ENCODE results near the gene SYNPO.

SYNPO gene

DNA sequence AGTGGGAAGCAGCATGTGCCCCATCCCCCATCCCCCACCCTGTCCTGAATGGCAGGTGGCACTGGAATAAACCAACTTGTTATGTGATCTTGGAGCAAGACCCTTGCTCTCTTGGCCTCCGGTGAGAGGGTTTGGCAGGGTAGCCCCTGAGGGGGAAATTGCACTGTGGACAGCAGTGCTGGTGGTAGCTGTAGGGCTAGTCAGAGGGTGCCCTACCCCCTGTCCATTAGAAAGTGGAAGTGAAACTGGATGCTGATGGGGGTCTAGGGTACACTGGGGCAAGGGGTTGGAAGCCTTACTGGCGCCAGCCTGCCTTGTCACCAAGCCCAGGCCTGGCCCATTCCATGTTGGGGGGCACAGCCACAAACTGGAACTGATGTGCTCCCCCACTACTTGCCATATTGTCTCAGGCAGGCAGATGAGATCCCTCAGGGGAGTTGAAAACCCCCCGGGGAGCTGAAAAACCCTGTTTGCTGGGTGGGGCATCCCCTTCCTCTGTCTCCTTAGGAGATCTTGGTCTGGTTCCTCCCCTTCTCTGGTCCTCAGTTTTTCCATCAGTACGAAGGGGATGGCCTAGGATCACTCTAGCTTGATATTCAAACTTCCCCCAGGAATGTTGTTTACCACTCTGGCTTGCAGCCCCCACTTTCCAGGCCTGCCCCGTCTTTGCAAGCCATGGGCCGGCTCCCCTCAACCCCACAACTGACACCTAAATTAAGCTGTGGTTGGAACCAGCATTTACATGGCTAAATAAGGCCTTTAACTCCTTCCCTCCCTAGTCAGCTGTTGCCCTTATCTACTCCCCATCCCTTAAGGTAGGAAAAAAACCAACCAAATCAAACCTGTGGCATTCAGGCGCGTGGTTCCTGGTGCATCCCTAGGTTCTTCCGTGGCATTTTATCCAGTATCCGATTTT lies 14.4 kb upstream of the SYNPO start:
- no peak for DNase-seq

DNA sequence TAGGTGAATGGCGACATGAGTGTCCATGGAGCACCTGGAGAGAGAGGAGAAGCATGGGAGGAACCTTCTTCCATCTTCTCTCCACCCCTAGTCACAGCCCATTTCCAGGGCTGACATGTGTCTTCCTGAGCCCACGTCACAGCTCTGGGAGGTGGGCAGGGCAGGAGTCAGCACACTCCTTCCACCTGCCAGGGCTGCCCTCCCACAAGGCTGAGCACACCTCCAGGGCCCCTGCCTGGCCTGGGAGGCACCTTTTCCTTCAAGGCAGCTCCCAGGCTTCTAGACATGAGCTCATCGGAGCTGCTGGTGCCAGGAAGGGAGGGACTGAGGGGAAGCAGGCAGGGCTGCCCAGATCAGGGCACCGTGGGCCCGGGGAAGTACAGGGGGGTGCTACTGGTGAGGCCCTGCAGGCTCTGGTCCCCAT lies 13.6 kb upstream of the SYNPO start:
- DNase-seq = no peak

DNA sequence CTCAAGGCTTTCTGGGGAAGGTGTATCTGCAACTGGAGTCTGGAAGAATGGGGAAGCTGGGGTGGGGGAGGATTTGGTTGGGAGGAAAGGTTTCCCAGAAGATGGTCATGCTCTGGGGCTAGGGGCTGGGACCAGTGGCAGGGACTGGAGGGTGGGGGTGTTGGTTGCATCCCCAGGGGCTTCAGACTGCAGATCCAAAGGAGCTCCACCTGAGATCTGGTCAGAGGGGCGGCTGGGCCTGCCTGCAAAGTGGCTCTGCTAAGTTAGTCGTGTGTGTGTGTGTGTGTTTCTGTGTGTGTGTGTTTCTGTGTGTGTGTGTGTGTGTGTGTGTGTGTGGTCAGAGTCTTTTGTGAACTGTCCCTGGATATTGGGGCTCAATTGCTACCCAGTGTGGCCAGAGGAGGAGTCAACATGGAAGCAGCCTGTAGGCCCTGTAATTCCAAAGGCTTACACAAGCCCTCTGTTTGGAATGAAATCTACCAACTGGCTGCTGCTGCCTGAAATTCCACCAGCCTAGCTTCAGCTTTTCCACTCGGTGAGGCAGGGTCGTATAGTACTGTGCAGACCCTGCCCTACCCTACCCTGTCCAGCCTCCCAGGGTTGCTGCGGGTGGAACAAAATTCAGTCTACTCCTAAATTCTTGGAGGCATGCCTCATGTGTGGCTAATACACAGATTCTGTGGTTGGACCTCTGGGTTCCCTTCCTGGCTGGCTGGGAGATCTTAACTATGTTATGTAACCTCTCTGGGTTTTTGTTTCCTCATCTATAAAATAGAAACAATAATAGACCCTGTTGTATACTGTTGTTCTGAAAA lies 12.5 kb upstream of the SYNPO start:
- no peak for DNase-seq

DNA sequence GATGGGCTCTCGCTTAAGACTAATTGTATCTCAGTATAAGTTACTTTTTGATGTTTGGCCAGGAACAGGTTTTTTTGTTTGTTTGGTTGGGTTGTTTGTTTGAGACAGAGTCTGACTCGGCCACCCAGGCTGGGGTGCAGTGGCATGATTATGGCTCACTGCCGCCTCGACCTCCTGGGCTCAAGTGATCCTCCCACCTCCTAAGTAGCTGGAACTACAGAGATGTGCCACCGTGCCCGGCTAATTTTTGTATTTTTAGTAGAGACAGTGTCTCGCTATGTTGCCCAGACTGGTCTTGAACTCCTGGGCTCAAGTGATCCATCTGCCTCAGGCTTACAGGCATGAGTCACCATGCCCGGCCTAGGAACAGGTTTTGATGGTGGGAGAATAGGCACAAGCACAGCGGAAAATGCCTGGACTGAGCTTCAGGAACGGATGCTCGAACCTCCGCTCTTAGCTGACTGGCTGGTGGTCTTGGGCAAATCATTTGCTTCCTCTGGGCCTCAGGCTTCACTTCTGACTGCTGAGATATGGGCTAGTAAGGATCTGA lies 11.4 kb upstream of the SYNPO start:
- no peak for DNase-seq

DNA sequence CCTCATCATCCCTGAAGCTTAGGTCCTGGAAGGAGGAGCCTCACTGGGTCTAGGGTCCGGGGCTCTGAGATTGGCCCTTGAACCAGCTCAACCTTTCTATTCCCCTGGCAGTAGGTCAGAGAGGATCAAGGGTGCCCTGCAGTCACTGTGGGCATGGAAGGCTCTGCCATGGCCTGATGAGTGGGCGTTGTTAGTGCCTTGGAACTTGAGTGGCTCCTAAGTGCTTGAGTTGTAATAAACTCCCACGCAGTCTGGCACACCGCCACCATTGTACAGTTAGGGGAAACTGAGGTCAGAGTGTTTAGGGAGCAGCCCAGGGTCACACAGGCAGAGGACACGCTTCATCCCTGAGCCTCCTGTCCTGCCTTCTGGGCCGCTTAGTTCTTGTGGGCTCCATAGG lies 10.4 kb upstream of the SYNPO start:
- no peak for DNase-seq

DNA sequence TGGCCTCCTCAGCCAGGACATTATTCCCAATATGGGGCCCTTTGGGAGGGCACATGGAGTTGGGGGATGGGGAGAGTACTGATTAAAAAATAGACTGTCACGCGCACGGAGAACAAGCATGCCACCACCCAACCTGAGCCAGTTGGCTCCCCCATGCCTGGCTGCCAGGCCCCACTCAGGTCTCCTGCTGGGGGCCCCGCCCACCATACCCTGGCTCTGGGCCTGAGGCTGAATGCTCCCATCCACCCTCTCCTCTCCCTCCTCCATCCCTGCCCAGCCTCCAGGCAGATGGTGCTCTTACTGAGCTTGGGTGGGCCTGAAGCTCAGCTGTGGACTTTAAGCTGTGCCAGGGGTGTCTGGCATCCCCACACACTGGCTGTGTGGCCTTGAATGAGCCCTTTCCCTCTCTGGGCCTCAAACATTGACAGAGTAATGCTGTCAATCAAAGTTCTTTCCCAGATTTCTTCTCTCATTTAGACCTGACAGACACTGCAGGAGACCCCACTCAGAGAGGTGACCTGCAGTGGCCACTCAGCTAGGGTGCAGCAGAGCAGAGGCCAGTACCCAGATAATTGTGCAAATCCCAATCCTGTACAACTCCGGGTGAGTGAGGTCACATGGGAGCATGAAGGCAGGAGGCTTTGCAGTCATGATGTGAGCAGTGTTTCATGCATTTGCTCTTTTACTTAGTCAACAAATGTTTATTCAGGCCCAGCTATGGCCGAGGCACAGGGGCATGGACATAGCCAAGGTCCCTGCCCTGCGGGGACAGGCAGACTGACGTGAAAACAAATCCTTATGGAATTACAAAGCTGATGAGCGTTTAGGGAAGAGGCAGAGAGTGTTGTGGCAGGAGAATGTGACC lies 9.8 kb upstream of the SYNPO start:
- no peak for DNase-seq

DNA sequence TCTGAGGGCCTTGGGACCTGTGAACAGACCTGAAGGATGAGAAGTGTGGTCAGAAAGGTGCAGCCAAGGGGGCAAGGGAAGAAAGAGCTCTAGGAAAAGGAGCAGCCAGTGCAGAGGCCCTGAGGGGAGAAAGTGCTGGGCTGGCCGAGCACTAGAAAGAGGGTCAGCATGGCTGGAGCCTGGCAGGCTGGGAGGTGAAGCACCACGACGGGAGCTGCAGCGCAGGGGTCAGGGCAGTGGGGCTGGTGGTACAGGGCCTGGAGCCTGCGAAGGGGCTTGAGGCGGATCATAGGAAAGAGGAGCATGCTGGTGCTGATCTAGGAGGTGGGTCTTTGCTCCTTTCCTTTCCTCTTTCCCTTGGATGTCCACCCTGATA lies 9.1 kb upstream of the SYNPO start:
- DNase-seq = no peak

DNA sequence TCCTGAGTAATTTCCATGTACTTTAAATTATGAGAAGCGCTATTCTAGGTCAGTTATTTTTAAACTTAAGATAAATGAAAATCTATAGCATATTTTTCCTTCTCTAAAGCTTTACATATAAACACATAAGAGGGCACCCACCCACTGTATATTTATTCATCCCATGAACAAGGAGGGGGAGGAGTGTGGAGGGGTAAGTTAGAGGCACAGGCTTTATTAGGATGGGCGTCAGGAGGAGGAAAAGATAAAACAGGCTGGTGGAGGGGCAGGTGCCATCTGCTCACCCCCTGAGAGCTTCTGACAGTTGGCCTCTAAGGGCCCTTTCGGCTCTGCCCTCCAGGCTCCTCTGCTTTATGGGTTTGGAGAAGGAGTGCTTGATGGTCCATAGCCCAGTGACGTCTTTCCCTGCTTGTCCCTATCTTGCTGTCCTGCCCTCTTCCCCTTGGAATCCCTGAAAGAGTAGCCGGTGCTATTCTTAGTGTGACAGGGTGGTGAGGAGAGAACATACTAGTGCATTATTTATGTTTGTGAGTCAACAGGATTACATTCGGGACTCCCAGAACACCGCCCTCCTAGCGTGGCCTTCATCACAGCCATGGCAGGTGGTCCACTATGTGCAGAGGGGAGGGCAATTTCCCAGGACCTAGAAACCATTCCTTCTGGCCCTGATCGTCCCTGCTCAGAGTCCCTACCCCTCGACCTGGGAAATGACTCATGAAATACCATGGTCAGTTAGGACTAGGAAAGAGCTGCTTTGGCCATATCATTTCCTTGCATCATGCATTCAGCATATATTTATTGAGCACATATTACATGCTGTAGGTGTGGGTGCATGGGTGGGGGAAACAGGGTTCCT lies 7.9 kb upstream of the SYNPO start:
- no peak for DNase-seq

DNA sequence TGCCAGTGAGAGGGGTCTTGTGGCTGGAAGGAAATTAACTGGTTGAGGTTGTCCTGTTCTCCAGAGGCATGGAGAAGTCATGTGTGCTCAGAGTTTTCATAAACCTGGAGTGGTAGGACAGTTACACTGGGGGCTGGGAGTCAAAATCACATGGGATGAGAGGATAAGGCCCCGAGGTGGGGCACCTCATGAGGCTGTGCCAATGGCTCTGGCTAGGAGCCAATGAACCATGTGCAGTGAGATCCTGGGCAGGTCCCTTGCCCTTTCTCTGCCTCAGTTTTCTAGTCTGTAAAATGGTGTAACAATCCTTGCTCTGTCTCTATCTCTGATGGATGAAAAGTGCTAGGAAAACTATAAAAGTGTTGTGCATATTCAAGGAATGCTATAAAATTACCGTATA lies 7.0 kb upstream of the SYNPO start:
- DNase-seq = peak; percentile 69

DNA sequence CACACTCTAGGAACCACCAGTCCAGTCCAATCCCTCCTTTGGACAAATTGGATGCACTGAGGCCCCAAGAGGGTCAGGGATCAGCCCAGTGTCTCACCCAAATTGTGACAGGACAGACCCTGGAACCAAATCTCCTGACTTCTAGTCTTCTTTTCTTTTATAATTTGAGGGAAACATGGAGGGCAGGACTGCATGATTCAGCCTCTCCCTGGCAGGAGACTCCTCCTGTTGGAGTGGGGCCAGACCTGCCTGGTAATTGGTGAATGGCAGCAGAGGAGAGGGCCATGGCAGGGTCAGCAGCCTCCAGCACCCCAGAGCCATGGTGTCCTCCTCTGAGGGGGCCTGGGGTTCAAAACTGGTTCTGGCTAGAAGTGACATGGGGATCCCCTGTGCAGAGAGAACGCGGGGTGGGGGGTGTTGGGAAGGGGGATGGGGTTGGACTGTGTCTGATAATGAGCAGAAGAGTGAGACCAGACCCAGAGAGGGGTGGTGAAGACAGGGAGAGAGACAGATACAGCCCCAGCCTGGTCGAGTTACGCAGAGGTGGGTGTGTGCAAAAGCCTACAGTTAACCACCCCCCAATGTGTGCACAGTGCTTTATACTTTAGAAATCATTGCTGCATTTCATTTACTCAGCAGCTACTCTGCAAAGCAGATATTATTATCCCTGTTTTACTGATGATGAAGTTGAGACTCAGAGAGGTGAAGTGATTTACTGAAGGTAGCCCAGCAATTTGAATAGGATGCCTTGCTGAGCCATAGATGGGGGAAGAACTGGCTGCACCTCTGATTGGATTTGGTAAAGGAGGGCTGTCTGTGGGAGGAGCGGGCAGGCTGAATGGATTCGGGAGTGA lies 3.8 kb upstream of the SYNPO start:
- DNase-seq = no peak

DNA sequence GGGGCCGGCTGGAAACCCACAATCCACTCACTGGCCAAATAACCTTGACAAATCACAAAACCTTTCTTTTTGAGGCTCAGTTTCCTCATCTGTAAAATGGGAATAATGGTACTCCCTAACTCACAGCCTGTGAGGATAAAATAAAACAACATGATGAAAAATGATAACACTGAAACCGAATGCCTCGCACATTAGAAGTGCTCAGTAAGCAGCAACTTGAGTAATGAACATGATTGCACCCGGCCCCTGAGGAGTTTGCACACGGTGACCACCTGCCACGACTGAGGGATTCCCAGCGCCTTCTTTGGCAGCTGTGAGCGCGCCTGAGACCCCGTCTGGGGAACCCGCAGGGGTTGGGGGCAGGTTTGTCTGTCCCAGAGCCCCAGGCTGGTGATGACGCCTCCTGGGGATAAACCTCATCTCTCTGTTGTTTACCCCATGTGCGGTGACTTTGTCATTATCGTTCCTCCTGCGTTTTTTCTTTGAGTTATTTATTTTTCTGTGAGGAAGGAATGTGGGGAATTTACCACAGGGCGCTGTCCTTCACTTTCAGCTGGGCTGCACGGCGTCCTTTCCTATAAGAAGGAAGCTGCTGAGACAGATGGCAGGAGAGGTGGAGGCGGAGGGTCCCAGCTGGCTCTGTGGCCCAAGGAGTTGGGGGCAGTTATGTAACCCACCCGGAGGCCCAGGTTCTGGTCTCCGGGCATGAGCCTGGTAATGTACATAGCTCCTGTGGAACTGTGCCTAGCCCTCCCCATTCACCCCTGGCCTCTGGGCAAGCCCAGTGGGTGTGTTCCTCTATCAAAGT lies 3.0 kb upstream of the SYNPO start:
- no peak for DNase-seq

DNA sequence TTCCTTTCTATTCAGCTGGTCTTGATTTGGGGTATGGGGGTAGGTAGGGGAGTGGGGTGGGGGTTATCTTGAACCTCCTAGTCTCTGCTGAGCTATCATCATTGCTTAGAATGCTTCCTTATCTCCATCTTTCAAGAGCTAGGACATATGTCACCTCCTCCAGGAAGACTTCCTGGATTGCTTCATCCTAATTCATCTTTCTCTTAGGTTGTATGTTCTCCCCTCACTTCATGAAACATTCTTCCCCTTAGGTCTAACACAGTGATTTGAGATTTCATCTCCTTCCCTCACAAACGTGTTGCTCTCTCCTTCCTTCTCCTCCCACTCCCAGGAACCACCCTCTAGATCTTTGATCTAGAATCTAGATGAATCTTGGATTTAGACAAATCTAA lies 2.4 kb upstream of the SYNPO start:
- no peak for DNase-seq

DNA sequence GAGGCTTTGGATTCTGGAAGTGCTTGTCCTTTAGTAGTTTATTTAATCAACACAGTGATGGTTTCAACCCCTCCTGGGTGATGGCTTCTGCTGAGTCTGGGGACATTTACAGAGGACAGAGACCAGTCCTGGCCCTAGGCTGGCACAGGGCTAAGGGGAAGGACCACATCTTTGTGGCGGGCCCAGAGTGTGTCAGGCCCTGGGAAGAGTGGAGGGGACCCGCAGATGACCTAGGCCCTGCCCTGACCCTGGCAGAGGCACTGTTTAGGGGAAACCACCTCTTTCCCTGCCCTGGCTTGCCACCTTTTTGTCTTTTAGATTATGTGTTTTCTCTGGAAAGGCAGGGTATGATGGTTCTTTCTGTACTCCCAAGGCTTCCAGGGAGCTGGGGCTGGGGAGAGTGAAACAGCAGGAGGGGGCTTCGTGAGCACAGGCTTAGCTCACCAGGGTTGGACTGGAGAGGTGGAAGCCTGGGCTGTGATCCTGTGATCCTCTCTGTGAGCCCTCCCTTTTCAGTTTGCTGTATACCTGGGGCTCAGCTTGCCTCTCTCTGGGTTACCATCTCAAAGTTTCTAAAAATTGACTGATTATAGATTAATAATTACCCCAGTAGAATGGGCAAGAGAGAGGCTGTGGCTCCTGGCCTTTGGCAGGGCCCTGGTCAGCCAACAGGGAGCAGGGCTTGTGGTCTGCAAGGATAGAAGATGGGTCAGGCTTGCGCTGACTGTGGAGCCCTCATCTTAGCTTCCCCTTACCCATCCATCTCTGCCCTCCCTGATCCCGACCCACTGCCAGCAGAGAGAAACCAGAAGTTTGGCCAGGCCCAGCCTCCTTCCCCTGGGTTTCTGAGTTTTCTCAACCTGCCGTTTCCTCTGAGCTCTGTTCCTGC lies 1.7 kb upstream of the SYNPO start:
- DNase-seq = no peak

DNA sequence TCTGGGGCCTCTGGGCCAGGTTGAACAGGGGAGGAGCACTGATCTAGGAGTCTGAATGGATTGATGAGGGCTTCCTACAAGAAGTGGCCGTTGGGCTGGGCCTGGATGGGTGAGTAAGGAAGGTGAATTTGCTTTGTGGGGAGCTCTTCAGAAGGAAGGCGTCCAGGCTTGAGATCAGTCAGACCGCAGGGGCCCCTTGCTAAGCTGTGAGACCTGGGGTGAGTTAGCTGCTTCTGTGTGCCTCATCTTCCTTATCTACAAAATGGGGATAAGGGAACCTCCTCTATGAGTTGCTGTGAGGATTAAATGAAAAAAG lies 1.1 kb upstream of the SYNPO start:
- no peak for DNase-seq

DNA sequence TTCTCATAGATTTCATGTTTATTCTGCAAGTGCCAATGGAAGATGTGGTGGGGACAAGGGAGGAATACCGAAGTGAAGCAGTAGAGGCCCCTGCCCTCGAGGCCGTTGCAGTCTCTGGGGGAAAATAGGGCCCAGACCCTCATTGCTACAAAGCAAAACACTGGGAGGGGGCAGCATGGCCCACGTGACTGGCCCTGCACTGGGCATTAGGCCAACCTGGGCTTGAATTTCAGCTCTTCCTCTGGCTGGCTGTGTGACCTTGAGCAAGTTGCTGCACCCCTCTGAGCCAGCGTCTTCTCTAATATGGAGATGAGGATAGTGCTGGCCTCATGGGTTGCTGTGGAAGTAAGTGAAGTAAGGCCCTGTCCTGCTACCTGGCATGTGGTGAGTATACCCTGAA lies 709 bp upstream of the SYNPO start:
- DNase-seq = no peak

DNA sequence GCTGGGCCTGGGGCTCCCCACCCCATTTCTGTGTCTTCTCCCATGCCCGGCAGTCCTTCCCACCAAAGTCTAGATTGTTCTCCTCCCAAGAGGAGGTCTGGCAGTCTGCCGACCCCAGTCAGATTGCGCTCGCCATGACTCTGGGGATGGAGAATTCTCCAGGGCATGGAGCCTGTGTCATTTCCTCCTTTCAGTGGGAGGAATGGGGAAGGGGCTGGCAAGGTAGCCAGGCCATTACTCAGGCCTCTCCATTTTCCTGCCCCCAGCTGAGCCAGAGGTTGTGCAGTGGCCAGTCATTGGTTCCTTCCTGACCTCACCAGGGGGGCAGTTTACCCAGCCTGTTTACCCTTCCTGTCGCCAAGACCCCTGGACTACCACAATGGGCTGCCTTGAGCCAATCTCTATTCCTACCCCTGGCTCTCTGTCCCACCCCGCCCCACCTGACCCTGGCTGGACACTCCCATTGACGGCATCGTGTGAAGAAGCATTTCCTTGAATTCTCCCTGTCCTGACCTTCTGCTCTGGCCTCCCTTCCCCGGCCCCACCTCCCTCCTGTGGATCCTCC lies 628 bp downstream of the SYNPO start:
- no peak for DNase-seq

DNA sequence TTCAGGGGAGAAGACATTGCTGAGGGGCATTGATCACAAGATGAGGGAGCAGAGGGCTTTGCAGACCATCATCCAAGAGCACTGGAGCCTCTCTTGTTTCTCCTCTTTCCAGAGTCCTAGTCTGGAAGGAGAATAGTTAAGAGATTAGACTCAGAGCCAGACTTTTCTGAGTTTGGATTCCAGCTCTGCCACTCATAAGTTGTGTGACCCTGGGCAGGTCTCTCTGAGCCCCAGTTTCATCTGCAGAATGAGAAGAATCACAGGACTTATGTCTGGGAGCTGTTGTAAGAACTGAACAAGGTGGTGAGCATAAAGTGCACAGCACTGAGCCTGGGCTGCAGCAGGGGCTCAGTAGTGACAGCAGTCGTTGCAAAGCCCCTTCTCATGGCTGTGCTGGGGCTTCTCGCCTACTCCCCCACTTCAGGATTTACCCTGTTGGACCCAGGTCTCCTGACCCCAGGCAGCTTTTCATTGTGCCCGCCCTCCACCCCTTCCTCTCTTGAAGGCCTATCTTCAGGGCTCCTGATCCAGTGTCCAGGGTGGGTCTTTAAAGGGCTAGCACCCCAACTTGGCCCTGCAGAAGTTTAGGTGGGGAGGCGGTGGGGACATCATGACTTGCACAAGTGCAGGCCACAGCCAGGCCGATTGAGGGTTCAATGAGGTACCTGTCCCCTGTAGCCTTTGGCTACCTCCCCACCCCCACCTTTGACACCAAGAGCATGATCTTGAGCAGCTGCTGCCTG lies 1.5 kb downstream of the SYNPO start:
- DNase-seq = no peak

DNA sequence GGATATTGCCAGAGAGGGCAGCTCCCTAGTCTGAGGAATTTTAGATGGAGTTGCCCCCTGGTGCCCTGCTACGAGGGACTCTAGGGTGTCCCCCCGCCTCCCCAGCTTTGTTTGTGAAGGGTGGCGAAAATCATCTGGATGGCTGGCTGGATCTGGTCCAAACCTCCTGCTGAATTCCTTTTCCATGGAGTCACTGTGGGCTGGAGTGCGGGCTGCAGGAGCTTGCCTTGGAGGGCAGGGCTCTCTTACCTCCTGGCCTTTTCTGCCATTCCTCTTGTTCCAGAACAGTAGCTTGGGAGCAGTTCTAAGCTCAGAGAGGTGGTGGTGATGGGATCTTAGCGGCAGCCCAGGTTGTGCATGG lies 2.1 kb downstream of the SYNPO start:
- DNase-seq = no peak
